NCI-H187 treated with DMSO at 0.1 percent for 48 hours (cell line): Measurements from ENCODE around the gene OSBPL2.

Experiments used
- DNase-seq: peaks from one replicate; lab custom pipeline; 2025; lab: John Stamatoyannopoulos, UW

OSBPL2 gene

DNA sequence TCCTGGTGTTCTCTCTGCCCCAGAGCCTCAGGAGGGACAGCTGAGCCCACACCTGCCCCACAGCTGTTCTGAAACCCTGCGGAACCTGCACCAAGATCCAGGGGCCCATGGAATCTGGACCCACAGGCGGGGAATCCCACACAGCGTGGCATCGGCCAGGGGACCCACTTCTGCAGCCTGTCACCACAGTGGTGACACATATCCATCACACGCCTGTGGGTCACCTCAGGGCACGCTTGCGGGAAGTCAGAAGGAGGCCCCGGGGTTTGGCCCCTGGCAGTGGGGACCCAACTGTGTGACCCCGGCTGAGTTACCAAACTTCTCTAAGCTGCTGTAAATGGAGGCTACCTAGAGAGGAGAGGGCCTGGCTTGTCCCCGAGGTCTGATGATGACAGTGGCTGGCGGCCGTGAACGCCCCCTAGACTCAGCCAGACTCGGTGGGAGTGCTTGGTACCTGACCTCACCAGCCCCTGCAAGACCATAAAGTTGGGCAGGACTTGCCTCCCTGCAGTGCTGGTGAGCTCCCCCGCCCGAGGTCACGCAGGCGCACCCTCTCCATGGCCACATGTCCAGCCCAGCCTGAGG lies 16.0 kb upstream of the OSBPL2 start:
- no peak for DNase-seq

GRCh38 chr20:62222972-62223371 lies 15.3 kb upstream of the OSBPL2 start:
- no peak for DNase-seq

- no peak for DNase-seq
Observed at GRCh38 chr20:62223571-62223970, 14.8 kb upstream of the OSBPL2 start.

DNA sequence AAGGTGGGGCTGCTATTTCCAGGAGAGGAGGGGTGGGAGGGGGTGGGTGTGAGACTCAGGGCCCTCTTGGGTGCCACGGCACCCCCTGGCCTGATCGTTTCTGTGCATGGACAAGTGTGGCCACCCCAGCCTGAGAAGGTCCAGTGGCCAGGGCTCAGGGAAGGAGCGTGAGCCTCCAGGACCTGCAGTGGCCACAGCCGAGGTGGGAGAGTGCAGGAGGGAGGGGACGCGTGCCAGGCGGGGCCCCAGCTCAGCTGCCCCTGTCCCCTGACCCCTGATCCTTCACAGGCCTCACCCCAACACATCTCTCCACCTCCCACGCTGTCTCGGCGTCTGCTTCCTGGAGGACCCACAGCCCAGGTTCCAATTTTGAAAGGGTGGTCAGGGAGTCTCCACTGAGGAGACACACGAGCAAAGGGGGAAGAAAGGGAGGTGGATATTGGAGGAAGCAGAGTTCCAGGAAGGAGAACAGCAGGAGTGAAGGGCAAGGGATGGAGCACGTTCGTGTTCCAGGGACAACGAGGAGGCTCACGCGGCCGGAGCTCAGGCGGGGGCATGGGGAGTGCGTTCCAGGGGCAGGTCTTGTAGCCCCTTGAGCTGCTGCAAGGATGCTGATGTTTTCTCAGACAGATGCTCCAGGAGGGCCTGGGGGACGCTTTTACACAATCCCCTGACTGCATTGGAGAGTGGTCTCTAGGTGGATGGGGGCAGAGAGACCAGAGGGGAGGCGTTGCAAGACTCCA lies 14.0 kb upstream of the OSBPL2 start:
- DNase-seq, result no peak

DNA sequence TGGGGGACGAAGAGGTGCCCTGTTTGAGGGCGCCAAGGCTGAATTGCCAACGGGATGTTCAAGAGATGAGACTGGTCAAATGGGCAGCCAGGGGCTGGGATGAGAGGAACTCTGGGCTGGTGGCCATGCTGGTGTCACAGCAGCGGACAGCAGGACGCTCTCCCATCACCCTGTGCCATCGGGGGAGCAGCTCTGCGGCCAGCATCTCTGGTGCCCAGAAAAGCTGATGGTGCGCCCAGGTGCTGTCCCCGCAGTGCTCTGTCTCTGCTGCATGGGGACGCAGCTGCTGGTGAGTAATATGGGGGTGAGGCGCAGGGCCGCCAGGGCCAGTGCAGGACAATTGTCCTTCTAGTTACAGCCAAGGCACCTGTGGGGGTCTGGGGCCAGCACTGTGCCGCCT lies 13.3 kb upstream of the OSBPL2 start:
- no peak for DNase-seq

DNA sequence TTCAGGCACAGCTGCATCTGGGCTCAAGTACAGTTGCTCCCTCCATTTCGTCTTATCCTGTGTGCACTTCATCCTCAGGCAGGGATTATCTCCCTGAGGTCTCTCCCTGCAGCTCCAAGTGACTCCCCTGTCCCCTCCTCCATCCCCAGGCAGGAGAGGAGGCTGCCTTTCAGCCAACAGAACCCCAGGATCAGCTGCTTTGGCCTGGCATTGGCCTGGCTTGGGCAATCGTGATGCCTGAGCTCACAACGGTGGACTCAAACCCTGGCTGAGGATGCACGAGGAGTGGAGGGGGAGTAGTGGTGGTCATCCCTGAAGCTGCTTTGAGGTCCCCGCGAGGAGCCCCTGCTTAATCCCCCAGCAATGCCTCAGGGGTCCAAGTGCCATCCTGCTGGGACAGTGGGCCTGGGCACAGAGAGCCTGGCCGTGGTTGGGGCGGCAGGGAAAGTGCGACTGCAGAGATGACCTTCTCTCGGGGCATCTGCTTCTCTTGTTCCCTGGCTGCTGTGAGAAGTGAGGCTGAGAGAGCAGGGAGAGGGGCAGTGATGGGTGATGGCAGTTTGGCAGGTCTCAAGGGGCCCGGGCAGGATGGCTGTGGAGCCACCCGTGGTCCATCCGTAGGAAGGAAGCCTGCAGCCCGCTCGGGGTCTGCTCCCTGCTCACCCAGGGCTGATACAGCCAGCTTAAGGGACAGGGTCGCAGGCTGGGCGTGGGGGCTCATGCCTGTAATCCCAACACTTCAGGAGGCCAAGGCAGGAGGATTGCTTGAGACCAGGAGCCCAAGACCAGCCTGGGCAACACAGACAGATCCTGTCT lies 12.3 kb upstream of the OSBPL2 start:
- DNase-seq, result no peak

DNA sequence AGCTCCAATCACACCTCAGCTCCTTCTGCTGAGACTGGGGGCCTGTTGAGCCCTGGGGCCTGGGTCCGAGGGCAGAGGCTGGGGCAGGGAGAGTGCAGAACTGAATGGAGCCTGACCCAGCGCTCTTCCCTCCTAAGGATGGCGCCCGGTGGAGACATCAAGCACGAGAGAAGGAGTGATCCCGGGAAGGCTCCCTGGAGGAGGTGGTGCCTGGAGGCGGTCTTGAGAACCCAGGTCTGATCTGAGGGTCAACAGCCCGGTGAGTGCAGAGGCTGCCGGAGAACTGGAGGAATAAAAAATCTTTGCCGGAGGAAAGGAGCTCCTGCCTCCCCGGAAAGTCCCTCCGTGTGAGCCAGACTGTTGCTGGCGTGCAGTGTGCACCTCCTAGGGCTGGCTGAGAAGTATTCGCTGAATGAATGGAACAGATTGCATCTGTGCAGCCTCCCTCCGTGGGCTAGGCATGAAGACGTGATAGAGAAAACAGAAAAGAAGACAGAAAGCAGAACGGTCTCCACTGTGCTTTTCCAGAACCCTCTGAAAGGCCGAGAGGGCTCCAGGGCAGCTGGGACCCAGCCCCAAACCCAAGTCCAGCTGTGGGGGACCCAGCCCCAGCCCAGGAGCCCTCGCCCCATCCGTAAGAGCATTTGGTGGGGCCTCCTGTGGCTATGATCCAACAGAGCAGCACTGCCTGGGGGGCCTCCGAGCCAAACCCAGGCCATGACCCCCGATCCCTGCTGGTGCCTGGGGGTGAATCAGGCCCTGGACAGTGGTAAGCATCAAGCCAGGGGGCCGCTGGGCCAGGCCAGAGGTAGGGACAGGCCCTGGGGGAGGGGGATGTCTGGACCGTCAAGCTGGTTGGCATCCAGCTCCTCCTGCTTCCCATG lies 11.4 kb upstream of the OSBPL2 start:
- DNase-seq, result no peak

GRCh38 chr20:62227591-62227976 lies 10.7 kb upstream of the OSBPL2 start:
- DNase-seq, result no peak

GRCh38 chr20:62227977-62228958 lies 10.1 kb upstream of the OSBPL2 start:
- DNase-seq, result no peak

- no peak for DNase-seq
Observed at GRCh38 chr20:62228982-62229545, 9.3 kb upstream of the OSBPL2 start.

GRCh38 chr20:62229667-62230066 lies 8.7 kb upstream of the OSBPL2 start:
- DNase-seq, result no peak

DNA sequence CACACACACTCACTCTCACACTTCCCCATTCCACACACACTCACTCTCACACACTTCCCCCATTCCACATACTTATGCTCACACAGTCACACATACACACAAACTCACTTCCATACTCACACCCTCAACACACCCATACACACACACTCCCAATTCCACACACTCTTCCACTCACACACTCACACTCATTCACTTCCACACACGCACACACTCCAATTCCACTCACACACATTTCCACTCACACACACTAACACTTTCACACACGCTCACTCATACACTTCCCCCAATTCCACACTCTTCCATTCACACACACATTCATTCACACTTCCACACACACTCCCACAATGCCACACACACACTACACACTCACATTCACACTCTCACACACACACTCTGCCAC lies 8.0 kb upstream of the OSBPL2 start:
- DNase-seq, result no peak

DNA sequence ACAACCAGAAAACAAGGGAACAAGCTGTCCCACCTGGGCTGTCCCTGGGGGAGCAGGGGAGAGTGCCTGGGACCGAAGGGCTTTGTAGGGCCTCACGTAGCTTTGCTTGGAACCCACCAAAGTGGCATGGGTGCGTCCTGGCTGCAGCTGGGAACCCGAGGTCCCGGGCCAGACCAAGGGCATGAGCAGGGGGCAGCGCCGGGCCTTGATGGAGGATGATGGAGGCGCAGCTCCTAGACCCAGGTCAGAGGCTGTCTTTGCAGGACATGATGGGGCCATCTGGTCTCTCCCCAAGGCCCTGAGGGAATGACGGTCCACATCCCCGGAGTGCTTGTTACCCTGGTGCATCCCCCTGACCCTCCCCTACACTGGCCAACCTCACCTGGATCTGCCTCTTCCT lies 7.6 kb upstream of the OSBPL2 start:
- DNase-seq, result no peak

DNA sequence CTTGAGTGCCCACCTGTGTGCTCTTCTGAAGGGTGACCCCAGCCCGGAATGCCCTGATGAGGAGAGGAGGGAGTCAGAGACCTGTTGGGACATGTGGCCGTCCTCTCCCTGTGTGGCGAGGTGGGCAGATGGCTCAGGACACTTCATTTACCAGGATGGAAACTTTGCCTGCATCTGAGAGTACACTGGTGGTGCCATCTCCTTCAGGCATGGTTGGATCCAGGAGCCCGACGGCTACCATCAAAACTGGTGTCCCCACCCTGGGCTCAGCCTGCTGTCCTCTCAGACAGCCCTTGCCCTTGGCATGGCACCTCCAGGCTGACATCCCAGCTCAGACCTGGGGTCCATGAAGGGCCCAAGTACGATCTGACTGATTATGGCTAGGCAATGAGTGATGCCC lies 7.0 kb upstream of the OSBPL2 start:
- DNase-seq, result no peak

DNA sequence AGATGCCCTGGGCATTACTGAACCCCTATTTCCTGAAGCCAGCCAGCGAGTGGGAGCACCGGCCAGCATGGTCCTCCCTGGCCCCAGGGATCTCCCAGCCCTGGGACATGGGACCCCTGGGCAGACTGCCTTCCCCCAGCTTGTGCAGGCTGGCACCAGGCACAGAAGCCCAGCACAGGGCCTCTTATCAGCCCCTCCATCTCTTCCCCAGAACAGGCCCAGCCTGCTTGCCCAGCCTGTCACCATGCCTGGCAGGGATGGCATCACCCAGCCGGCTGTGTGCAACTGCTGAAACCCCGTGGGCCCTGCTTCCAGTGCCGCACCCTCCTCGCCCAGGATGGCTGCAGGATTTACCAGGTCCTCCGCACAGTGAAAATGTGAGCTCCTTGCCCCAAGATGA lies 6.1 kb upstream of the OSBPL2 start:
- no peak for DNase-seq

- DNase-seq, result no peak
Observed at GRCh38 chr20:62232770-62233645, 5.3 kb upstream of the OSBPL2 start.

- DNase-seq, result no peak
Observed at GRCh38 chr20:62233684-62234083, 4.6 kb upstream of the OSBPL2 start.

- no peak for DNase-seq
Observed at GRCh38 chr20:62234339-62234738, 4.0 kb upstream of the OSBPL2 start.

GRCh38 chr20:62235001-62235776 lies 3.1 kb upstream of the OSBPL2 start:
- DNase-seq, result no peak
